Liver (tissue), 9 donors: ENCODE measurements around the gene ART5. TPM values are rescaled to one million over a fixed set of nuclear protein-coding genes. Genes with fewer than 3 reads are reported as not detected.

Experiments used
- DNase-seq: peaks from one replicate; pipeline ENCODE4 v3.0.0-alpha.2; 2017; ENCODE audit warnings: low spot score
- H3K27ac ChIP-seq, 2 donors: one replicate each; pipeline ENCODE4 v1.7.0; 2013; ENCODE audit warnings: inconsistent platforms in 2 of 2, low read length in 2 of 2, control low read depth in 1 of 2, low read depth in 1 of 2, mild to moderate bottlenecking in 1 of 2
- H3K27me3 ChIP-seq, 4 donors: one replicate each; pipeline versions ENCODE4 v1.6.1 to v1.7.0; 2013; ENCODE audit warnings: low read length in 3 of 4, inconsistent platforms in 1 of 4, mild to moderate bottlenecking in 1 of 4, moderate library complexity in 1 of 4; ENCODE audit not compliant: control insufficient read depth in 4 of 4, insufficient read depth in 4 of 4
- H3K36me3 ChIP-seq, 4 donors: one replicate each; pipeline versions ENCODE4 v1.6.1 to v1.7.0; 2013; ENCODE audit warnings: low read length in 3 of 4, mild to moderate bottlenecking in 3 of 4, low read depth in 1 of 4, moderate library complexity in 1 of 4; ENCODE audit not compliant: control insufficient read depth in 4 of 4, insufficient read depth in 3 of 4
- H3K4me1 ChIP-seq, 4 donors: one replicate each; pipeline versions ENCODE4 v1.6.1 to v1.7.0; 2013; ENCODE audit warnings: low read length in 3 of 4, mild to moderate bottlenecking in 3 of 4, moderate library complexity in 1 of 4; ENCODE audit not compliant: control insufficient read depth in 4 of 4, insufficient read depth in 4 of 4
- H3K4me3 ChIP-seq, 3 donors: one replicate each; pipeline versions ENCODE4 v1.6.1 to v1.7.0; 2013; ENCODE audit warnings: low read length in 3 of 3, control low read depth in 1 of 3, low read depth in 1 of 3, mild to moderate bottlenecking in 1 of 3
- H3K9ac ChIP-seq, 2 donors: one replicate each; pipeline ENCODE4 v1.7.0; 2013; ENCODE audit warnings: low read length in 2 of 2, mild to moderate bottlenecking in 2 of 2, moderate library complexity in 2 of 2, control low read depth in 1 of 2, low read depth in 1 of 2
- H3K9me3 ChIP-seq, 4 donors: one replicate each; pipeline versions ENCODE4 v1.6.1 to v1.7.0; 2013; ENCODE audit warnings: low read length in 3 of 4; ENCODE audit not compliant: control insufficient read depth in 4 of 4
- ATF3 ChIP-seq: IDR thresholded peaks from 2 replicates; pipeline ENCODE4 v1.6.1; 2016; ENCODE audit warnings: antibody characterized with exemption
- EGR1 ChIP-seq, 2 donors: IDR thresholded peaks; 2 replicates each; pipeline ENCODE4 v1.6.1; 2016 to 2018; ENCODE audit warnings: antibody characterized with exemption in 2 of 2, low read depth in 2 of 2
- FOXA1 ChIP-seq: IDR thresholded peaks from 2 replicates; pipeline ENCODE4 v1.6.1; 2016; ENCODE audit warnings: antibody characterized with exemption
- FOXA2 ChIP-seq: IDR thresholded peaks from 2 replicates; pipeline ENCODE4 v1.6.1; 2016; ENCODE audit warnings: antibody characterized with exemption
- GABPA ChIP-seq, 2 donors: IDR thresholded peaks in 1 of 2; conservative IDR thresholded peaks in 1 of 2; 2 replicates each; pipeline ENCODE4 v1.6.1; 2016; ENCODE audit warnings: antibody characterized with exemption in 2 of 2, mild to moderate bottlenecking in 1 of 2, moderate library complexity in 1 of 2
- HNF4A ChIP-seq, 2 donors: conservative IDR thresholded peaks; 2 replicates each; pipeline ENCODE4 v1.6.1; 2016; ENCODE audit warnings: antibody characterized with exemption in 2 of 2, mild to moderate bottlenecking in 2 of 2
- HNF4G ChIP-seq: IDR thresholded peaks from 2 replicates; pipeline ENCODE4 v1.6.1; 2016; ENCODE audit warnings: antibody characterized with exemption
- MAX ChIP-seq: IDR thresholded peaks from 2 replicates; pipeline ENCODE4 v1.6.1; 2016; ENCODE audit warnings: antibody characterized with exemption
- NR2F2 ChIP-seq: IDR thresholded peaks from 2 replicates; pipeline ENCODE4 v1.6.1; 2016; ENCODE audit warnings: antibody characterized with exemption
- RAD21 ChIP-seq, 2 donors: IDR thresholded peaks; 2 replicates each; pipeline ENCODE4 v1.6.1; 2016; ENCODE audit warnings: antibody characterized with exemption in 2 of 2, mild to moderate bottlenecking in 2 of 2
- RXRA ChIP-seq, 2 donors: IDR thresholded peaks; 2 replicates each; pipeline ENCODE4 v1.6.1; 2017 to 2018; ENCODE audit warnings: antibody characterized with exemption in 2 of 2, mild to moderate bottlenecking in 1 of 2
- SP1 ChIP-seq: IDR thresholded peaks from 2 replicates; pipeline ENCODE4 v1.6.1; 2018; ENCODE audit warnings: antibody characterized with exemption, mild to moderate bottlenecking
- TAF1 ChIP-seq: conservative IDR thresholded peaks from 2 replicates; pipeline ENCODE4 v1.6.1; 2016; ENCODE audit warnings: antibody characterized with exemption, mild to moderate bottlenecking
- YY1 ChIP-seq: IDR thresholded peaks from 2 replicates; pipeline ENCODE4 v1.6.1; 2016; ENCODE audit warnings: antibody characterized with exemption, mild to moderate bottlenecking
- ZBTB33 ChIP-seq: IDR thresholded peaks from 2 replicates; pipeline ENCODE4 v1.6.1; 2016; ENCODE audit warnings: antibody characterized with exemption
- whole genome bisulfite sequencing: extraction: QIAGEN DNeasy Blood & Tissue Kit; methylation state at CpG from one replicate; pipeline ENCODE4 v1.1.7; 2013; 5-methylcytosine and 5-hydroxymethylcytosine counted together
- polyA plus RNA-seq, 2 donors: library from polyadenylated mRNA; stranded (reverse) in 1 of 2; unstranded in 1 of 2; fragments of 200-250 nt in 1 of 2; fragments of >200 nt in 1 of 2; fragmentation: Nextera tagmentation in 1 of 2; extraction: Ambion mirVana in 1 of 2; gene quantifications; one replicate each; pipeline versions ENCODE4 v1.2.1 to v1.2.3, GENCODE V29; 2013 to 2015
- total RNA-seq, 2 donors: library from RNA; depleted of rRNA; stranded (reverse); fragments of >200 nt; gene quantifications; one replicate each; pipeline ENCODE4 v1.2.3, GENCODE V29; 2014
- TF ChIP-seq, protein P1 (sequence below): fragments of 150-350 bp; IDR thresholded peaks from 2 replicates; pipeline ENCODE4 v1.5.1; 2017; ENCODE audit warnings: improper control_type of control experiment, low read depth, low read length; ENCODE audit not compliant: missing input control
- TF ChIP-seq, protein P2 (sequence below): IDR thresholded peaks from 2 replicates; pipeline ENCODE4 v1.6.1; 2016; ENCODE audit warnings: antibody characterized with exemption, mild to moderate bottlenecking
- donor health status: healthy.
- donor health status: healthy.
- donor health status: healthy.
- donor health status: healthy.
- donor health status: healthy.

ART5 gene
- total and polyA plus RNA-seq, 4 donors = 0.17 to 0.93 TPM; not detected in 2

DNA sequence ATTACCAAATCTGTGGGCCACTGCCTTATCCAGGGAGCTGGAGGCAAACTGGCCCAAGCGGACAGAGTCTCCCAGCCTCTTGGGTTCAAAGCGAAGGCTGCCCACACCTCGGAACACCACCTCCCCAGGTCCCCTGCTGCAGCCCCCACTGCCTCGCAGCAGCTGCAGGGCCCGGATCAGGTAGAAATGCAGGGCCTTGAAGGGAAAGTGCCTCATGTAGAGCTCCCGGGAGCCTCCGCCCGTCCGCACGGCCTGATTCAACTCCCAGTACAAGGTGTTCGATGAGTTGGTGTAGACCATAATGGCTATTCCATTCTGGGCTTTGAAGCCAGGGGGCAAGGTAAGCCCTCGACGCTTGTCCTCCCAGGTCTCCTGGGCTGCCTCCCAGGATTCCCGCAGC, 2.0 kb downstream of the ART5 start:
- Histone ChIP-seq H3K9me3 (no peaks in the 10 kb centered on the region), H3K4me3 (no peak overlapping the region), H3K27ac (no peak overlapping the region), H3K4me1 (peaks cover 6 to 19% (median 9%) of the 10 kb centered on the region in 4 donors), H3K27me3 (no peaks in the 10 kb centered on the region), H3K9ac (no peak overlapping the region), H3K36me3 (no peaks in the 10 kb centered on the region)
- no peak for DNase-seq
- 97% methylated on average over 14 of the region's 14 CpGs for WGBS
- no peak for TF ChIP-seq ATF3
- TF ChIP-seq ZBTB33 = no peak
- no peak for TF ChIP-seq YY1
- TF ChIP-seq, protein P1, sequence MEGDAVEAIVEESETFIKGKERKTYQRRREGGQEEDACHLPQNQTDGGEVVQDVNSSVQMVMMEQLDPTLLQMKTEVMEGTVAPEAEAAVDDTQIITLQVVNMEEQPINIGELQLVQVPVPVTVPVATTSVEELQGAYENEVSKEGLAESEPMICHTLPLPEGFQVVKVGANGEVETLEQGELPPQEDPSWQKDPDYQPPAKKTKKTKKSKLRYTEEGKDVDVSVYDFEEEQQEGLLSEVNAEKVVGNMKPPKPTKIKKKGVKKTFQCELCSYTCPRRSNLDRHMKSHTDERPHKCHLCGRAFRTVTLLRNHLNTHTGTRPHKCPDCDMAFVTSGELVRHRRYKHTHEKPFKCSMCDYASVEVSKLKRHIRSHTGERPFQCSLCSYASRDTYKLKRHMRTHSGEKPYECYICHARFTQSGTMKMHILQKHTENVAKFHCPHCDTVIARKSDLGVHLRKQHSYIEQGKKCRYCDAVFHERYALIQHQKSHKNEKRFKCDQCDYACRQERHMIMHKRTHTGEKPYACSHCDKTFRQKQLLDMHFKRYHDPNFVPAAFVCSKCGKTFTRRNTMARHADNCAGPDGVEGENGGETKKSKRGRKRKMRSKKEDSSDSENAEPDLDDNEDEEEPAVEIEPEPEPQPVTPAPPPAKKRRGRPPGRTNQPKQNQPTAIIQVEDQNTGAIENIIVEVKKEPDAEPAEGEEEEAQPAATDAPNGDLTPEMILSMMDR = no peak
- no peak for TF ChIP-seq TAF1
- TF ChIP-seq EGR1 (IDR thresholded peaks at IDR 0.05; ENCODE audit: low read depth in 2 of 2) = no peak
- no peak for TF ChIP-seq GABPA (IDR thresholded peaks at IDR 0.05 in 1 of 2, conservative IDR thresholded peaks at IDR 0.05 in 1 of 2)
- no peak for TF ChIP-seq FOXA1
- TF ChIP-seq SP1 = no peak
- no peak for TF ChIP-seq NR2F2
- TF ChIP-seq RAD21 (IDR thresholded peaks at IDR 0.05) = no peak
- no peak for TF ChIP-seq RXRA (IDR thresholded peaks at IDR 0.05)
- TF ChIP-seq HNF4A (conservative IDR thresholded peaks at IDR 0.05) = no peak
- no peak for TF ChIP-seq HNF4G
- no peak for TF ChIP-seq FOXA2
- TF ChIP-seq, protein P2, sequence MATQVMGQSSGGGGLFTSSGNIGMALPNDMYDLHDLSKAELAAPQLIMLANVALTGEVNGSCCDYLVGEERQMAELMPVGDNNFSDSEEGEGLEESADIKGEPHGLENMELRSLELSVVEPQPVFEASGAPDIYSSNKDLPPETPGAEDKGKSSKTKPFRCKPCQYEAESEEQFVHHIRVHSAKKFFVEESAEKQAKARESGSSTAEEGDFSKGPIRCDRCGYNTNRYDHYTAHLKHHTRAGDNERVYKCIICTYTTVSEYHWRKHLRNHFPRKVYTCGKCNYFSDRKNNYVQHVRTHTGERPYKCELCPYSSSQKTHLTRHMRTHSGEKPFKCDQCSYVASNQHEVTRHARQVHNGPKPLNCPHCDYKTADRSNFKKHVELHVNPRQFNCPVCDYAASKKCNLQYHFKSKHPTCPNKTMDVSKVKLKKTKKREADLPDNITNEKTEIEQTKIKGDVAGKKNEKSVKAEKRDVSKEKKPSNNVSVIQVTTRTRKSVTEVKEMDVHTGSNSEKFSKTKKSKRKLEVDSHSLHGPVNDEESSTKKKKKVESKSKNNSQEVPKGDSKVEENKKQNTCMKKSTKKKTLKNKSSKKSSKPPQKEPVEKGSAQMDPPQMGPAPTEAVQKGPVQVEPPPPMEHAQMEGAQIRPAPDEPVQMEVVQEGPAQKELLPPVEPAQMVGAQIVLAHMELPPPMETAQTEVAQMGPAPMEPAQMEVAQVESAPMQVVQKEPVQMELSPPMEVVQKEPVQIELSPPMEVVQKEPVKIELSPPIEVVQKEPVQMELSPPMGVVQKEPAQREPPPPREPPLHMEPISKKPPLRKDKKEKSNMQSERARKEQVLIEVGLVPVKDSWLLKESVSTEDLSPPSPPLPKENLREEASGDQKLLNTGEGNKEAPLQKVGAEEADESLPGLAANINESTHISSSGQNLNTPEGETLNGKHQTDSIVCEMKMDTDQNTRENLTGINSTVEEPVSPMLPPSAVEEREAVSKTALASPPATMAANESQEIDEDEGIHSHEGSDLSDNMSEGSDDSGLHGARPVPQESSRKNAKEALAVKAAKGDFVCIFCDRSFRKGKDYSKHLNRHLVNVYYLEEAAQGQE = no peak
- no peak for TF ChIP-seq MAX

GRCh38 chr11:3638513-3638912, 3.3 kb downstream of the ART5 start:
- TF ChIP-seq EGR1 (IDR thresholded peaks at IDR 0.05; ENCODE audit: low read depth in 2 of 2) = no peak
- TF ChIP-seq RXRA (IDR thresholded peaks at IDR 0.05) = no peak
- no peak for TF ChIP-seq YY1
- no peak for TF ChIP-seq HNF4A (conservative IDR thresholded peaks at IDR 0.05)
- no peak for TF ChIP-seq GABPA (IDR thresholded peaks at IDR 0.05 in 1 of 2, conservative IDR thresholded peaks at IDR 0.05 in 1 of 2)
- no peak for TF ChIP-seq SP1
- TF ChIP-seq, protein P2 = no peak
- TF ChIP-seq FOXA1 = no peak
- TF ChIP-seq ZBTB33 = no peak
- no peak overlapping the region for H3K9ac ChIP-seq
- H3K9me3 ChIP-seq = no peaks in the 10 kb centered on the region
- no peak overlapping the region for H3K27ac ChIP-seq
- 90% methylated on average over 5 of the region's 5 CpGs for WGBS
- DNase-seq = no peak
- H3K27me3 ChIP-seq = no peaks in the 10 kb centered on the region
- H3K36me3 ChIP-seq = no peaks in the 10 kb centered on the region
- H3K4me3 ChIP-seq = no peak overlapping the region
- H3K4me1 ChIP-seq = peaks cover 6 to 12% (median 9%) of the 10 kb centered on the region in 4 donors
